GM21360 (cell line): ENCODE data around the gene TNS3.

Source experiments
- ATAC-seq: cut with Tn5 transposase; IDR thresholded peaks from one replicate; pipeline ENCODE4 v1.9.1; 2021; ENCODE audit warnings: mild to moderate bottlenecking, moderate library complexity; ENCODE audit not compliant: unreplicated experiment

The TNS3 gene

DNA sequence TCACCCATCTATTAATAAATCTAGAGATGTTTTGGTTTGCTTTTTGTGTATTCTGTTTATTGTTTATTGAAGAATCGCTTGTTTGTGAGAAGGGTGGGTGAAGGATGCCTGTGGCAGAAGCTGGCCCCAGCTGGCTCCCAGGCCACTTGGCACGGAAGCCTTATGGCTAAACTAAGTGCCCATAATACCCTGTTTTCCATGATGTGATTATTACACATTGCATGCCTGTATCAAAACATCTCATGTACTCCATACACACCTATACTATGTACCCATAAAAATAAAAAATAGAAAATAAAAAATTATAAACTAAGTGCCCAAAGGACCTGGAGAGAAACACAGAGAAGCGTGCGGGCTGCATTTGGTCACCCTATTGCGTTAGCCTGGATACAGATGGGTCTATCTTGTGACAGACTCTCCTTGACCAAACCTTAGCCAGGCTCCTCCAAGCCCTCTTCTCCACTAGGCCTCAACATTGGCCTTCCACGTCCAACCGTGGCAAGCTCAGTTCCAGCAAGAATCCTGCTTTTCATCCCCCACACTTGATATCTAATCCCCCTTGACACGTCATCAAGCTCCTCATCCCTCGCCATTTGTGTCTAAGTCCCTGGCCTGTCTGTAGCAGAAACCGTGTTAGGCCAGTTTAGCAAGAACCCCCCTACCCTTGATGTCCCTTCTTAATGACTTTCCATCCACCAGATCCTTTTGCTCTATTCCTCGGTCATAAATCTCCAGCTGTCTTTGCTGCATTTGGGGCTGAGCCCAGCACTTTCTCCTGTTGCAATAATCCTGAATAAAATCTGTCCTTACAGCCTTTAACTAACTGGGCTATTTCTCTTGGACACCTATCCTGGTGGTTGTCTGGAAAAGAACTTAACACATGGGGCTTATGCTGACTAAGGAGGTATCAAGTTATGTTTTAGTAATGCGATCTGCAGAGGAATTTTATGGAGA, 245.2 kb downstream of the TNS3 start:
- ATAC-seq, result no peak

DNA sequence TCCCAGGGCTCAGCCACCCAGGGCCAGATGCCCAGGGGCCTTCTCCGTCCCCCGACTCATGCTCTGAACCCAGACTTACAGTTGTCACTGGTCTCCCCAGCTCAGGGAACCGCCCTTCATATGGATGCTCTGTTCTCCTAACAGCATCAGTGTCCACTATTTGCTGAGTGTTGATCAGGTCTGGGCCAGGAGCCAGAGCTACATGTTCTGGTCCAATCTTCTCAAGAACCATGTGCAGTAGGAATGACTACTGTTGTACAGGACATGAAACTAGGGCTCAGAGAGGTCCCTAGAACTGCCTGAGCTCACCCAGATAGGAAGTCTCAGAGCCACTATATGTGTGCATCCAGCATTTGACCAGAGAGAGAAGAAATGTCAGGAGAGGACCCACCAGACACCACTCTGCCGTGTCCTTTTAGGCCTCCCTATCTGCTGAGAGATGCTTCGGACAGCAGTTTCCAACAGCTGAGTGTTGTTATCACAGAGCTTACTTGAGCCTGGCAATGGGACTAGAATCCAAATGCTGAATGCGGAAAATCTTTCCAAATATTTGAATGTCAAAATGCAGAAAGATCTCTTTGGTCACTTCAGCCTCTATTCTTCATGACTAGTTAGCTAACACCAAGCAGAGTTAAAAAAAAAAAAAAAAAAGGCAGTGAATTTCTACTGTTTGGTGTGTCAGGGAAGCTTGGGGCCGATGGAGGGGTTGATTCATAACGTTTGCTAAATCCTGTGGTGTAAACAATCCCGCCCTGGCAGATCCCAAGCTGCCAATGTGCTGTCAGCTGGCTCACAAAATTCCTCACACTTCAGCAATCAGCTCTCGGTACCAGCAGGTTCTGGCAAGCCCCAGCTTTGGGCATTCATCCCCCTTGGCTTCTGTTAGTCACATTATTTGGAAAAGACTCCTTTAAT, 246.1 kb downstream of the TNS3 start:
- ATAC-seq, result no peak

DNA sequence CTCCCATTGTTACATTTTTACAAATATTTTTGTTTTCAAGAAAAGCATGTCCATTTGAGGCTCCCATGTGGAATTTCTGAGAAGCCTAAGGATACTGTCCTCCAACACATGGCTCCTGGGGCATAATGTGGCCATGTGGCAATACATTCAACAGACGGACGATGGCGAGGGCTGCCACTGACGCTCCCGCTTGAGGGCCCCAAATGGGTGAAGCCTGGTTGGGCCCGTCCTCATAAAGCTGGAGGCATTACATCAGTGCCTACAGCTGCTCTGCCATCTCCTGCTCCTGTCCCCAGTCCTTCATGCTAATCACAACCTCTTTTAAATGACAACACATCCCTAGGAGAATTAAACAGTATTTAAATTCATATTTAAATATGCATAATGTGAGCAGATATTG, 246.8 kb downstream of the TNS3 start:
- ATAC-seq, result no peak

DNA sequence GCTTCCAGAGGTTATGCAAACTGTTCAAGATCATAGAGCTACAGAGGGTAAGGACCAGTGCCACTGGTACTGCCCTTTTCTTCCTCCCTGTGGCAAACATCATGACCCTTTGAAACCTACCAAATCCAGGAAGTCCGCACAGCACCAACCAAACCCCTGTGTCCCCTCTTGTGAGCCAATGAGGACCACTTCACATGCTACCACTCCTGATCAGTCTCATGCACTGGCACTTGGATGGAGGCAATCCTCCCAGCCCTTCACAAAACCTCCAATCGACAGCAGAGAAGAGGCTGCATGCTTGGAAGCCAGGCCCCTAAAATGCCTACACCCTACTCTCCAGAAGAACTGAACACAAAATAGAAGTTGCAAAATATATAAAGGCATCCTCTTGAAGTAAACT, 248.0 kb downstream of the TNS3 start:
- ATAC-seq, result no peak

DNA sequence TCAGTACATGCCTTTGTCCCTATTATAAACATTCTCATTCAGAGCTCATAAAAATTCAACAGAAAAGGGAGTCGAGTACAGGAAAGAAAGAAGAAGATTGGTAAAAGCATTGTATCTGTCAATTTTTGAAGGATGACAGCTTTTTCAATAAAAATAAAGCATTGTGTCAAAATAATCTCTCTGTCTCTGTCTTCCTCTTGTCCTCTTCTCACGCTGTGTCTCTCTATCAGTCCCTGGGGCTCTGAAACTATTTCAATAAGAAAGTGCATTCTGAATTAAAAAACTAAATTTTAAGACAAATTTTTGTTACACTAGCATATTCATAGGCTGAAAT, 248.4 kb downstream of the TNS3 start:
- no peak for ATAC-seq

DNA sequence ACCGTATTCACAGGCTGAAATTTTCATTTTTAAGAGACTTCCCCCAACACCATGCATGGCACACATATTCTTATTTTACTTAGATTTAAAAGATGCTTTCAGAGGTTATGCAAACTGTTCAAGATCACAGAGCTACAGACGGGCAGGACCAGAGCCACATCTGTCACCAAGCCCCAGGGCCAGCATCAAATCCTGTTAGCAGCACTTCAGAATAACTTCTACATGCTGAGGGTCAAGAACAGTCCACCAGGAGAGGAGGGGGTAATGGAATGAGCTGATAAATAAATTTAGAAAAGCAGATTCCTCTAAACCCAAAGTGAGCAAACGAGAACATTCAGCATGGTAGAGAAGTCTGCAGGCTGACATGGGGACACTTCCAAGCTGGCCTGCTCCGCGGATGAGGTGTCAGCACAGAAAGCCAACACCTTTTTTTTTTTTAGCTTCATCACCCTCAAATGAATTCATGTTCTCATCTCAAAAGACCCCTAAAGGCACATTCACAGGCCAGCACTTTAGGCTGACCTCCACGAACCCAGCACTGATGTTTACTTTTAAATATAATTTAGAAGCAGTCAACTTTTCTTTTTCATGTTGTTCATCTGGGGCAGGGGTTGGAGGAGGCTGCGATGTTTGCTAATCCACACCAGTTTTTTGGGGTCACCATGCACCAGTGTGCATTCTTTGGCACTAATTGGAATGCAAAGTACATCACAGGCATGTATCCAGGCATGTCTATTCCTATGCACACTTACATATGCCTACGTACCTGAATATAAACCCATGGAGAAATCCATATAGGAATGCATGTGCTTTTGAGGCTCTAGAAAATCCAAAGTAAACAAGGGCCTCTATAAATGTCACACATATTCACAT, 249.0 kb downstream of the TNS3 start:
- ATAC-seq, result no peak

DNA sequence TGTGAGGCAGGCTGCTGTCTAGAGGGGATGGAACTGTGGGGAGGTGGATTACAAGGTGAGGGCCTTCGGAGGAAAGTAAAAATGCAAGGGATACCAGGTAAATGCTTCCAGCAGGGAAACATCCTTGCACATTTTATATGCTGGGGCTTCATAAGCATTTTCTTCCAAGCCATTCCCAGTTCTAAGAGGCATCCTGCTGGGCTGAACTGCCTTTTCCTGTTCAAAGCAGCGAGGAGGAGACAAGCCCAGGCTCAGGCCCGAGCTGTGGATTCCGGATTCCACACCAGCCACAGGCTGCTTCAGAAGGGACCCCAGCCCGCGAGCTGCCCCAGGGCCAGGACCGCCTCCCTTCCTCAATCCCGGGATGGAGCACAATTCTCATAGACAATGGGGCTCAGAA, 249.7 kb downstream of the TNS3 start:
- ATAC-seq, result no peak

DNA sequence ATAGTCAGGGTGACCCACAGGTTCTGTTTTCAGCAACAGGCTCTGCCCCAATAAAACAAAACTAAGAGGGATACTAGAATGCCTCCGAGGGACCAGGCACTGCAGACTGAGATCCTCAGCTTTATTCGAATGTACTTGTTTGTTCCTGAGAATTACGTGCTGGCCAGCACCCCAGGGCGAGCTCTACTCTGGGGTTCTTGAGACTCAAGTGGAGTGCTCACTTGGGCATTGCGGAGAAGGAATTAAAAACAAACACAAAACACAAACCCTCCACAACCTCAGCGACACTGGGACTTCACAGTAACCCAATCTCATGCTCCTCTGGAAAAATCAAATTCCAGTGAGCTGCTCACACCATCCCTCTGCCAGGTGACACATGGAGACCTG, 250.7 kb downstream of the TNS3 start:
- no peak for ATAC-seq

DNA sequence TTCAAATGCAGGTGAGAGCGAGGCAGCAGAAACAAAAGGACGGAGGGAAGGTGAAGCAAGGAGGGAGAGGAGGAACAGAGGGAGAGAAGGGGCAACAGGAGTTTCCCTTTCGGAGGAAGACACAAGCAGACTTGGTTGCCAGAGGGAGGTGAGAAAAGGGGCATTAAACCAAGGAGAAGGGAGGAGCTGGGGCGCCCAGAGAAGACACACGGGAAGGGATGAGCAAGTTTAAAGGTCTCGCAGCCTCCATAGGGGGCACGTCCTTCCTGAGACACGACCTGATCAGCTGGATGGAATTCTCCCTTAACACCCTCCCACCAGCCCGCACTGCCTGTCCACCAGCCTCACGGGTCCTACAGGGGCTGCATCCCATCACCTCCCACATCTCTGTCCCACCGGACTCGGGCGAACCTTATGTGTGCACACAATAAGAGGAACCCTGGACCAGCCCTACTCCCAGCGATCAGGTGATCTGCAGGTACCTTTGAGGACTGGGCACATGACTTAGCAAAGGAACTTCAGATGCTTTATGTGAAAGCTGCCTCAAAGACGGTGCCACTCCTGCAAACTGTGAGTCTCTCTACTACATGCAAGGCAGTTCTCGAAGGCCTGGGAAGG, 251.2 kb downstream of the TNS3 start:
- ATAC-seq, result no peak

DNA sequence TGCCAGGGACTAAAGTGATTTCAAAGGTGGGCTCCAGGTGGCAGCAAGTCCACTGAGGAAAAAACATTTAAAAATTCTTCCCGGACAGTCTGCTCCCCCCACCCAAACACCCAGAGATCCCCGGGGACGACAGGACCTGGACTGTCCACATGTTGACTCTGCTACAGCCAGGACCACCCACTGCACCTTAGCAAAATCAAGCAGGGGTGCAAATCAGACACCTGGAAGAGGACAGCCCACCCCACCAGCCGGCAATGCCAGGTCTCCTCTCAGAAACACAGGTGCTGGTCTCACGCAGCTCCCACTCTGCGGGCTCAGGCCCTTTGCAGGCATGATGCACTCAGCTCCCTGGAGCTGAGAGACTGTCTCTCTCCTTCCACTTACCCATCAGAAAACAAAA, 251.9 kb downstream of the TNS3 start:
- ATAC-seq, result no peak

DNA sequence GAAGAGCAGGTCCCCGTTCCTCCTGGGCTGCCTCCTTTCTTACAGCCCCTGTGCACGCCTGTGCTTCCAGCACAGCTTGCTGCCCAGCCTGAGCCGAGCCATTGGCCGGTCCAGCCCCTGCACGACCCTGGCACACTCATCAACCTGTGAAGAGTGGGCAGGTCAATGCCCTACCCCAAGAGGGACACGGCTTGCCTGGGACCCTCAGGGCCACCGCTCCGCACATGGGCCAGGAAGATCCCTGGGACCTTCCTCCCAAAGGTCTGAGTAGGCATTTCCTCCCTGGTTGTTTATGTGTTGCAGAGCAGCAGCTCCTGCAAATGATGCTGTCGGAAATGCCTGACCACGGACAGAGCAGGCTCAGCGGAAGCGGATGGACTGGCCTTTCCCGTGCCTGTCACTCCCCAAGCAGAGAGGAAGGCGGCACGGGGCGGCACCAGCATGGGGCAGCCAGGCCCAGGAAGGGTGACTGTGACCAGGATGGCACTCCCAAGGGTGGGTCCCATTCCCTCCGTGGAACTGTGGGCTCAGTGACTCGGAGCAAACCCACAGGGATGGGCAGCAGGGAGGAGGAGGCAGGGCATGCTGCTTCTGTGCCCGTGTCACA, 252.5 kb downstream of the TNS3 start:
- no peak for ATAC-seq

DNA sequence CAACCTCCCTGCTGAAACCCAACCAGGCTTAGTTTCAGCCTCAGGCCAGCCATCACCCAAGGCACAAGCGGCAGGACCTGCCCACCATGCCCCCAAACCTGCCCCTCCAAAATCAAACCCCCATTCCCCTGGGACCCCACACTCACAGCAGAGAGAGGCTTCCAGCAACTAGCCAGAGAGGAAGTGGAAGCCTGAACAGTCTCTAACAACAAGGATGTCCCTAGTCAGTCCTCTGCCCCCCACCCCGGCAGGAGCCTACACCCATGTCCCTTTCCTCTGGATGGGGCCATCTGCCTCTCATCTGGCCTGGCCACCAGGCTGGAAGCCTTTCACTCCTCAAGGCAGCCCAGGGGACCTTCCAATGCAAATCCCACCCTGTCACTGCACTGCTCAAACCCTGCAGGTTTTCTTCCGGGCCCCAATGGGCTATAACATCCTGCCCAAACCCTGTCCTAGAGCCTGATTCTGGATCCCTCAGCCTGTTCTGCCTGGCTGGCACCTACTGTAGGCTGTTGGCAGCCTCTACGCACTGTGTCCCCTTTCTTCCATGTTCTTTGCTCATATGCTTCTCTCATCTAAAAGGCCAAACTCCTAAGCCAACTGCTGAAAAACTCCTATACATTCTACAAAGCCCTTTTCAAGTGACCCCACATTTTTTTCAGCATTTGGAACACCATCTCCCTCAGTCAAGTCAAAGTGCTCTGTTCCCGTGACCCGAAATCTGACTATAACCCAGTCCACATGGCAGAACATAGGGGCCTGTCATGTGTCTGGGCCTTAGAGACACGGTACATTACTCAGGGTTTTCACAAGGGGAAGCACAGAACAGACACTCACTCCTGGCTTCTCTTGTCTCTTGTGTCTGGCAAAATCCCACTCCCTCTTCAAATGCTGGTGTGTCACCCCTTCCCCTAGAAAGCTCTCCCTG, 253.3 kb downstream of the TNS3 start:
- ATAC-seq, result no peak

DNA sequence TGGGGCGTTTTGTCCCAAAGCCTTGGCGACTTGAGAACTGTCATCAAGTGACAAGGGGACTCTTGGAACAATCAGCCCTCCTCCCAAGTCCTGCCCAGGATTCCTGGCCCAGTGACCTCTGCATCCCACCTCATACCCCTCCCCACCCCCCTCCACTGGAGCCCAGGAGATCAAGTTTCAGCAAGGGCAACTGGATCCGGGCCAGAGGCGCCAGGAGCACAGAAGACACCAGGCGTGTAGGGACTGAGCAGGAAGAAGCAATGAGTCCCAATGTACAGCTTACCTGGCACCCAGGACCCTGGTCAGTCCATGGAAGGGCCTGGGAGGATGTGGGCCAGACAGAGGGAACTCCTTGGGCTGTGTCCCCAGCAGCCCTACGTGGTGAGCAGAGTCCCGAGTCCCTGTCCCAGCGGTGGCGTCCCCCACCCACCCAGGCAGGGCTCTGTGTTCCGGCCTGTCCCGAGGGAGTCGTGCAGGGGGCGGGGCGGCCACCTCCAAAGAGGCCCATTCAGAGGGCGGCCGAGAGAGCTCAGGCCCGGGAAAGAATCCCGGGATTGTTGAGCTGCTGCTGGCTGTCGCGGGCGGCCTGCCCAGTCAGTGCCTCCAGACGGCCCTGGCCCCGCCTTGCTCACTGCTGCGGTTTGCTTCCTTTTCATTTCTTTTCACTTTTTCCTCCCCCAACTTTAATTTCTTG, 254.1 kb downstream of the TNS3 start:
- ATAC-seq, result no peak

DNA sequence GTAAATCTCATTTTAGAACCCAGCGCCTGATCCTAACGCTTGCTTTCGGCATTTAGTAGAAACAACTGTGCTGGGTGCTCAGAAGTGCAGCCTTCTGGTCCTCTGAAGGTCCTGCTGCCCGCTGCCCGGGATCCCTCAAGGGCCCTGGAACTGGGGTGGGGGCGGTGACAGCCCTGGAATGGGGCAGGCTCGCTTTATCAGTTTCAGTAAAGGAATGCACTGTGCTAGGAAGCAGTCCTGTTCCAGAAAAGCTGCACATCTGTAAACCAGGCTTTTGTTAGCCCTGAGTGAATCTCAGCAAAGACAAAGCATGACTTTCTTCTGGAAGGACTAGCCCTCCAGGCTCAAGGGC, 254.6 kb downstream of the TNS3 start:
- ATAC-seq, result no peak

DNA sequence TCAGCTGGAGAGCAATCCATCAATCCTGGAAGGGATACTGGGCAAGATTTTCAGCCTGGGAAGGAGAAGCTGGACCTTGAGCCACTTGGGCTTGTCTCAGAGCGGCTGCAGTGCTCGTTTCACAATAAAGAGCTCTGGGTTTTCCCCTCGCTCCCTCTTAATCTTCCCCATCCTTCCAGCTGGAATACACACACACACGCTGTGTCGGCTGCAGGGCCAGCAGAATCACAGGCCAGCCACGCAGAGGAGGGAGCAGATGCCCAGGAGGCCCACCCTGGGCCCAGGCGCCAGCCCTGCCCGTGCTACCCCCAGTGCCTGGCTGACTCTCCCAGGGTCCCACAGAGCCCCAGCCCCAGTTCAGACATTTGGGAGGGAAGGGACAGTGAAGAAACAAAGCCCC, 255.1 kb downstream of the TNS3 start:
- ATAC-seq, result no peak

DNA sequence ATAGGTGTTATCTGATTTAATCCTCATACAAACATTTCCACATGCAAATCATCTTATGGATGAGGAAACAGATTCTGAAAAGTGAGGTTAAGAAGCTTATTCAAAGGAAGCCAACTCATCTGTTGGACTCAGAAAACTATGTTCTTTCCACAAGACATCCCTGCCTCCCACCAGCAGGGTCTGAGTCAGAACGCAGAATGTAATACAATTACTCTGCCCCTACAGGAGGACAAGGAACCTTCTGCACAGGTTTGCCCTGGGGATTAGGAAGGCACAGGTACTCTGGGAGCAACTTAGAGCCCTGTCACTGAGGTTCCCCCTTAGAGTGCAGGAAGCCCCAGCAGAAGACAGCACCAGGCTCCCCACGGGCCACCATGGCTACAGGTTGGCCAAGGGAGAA, 255.7 kb downstream of the TNS3 start:
- no peak for ATAC-seq

DNA sequence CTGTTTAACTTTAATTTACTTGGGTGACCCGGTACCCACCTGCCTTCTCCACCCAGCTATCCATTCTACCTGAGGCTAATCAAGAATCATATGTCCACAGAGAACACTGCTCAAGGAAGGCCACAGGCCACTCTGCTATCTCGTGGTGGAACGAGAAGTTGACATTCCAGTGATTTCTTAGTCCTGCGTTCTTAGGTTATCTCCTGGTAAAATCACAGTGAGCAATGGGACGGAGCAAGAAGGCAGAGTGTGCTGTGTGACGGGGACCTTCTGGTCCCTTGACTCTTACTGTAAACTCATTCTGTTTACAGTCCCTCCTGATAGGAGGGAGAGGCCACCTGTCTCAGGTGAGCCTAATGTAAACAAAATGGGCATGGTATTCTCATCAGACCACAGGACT, 256.6 kb downstream of the TNS3 start:
- ATAC-seq, result no peak

DNA sequence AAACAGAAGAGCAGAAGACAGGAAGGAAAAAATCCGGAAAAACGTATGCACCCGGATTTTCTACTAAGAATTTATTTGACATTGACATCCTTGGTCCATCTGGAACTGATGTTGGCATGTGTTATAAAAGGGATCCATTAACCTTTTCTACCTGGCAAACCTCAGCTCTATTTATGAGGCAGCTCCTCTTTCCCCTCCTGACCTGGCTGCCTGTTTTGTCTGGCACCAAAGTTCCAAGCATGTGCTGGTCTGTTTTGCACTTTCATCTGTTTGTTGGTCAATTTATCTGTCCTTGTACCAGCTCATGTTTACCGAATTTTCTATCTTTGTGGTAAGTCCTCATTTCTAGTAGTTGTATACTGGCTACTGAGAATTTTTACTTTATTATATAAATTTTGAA, 258.0 kb downstream of the TNS3 start:
- ATAC-seq, result no peak

DNA sequence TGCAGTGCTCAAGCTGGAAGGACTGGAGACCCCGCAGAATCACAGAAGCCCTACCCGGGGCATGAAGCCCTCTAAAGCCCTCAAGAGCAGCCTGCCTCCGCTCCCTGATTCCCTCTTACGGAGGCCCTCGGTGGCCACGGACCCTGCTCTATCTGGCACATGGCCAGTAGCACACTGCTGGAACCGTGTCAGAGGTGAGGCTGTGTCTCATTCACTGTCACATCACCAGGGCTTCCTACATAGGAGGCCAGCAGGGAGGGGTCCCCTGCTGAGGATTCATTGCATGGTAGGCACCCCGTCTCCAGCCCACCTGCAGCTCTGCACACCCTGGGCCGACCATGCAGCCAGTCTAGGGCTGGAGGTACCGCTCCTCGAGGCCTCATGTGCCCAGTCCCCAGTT, 259.2 kb downstream of the TNS3 start:
- no peak for ATAC-seq
